Subcutaneous adipose tissue (tissue), 4 donors: ENCODE data around the gene IFFO2. TPM values are rescaled to one million over a fixed set of nuclear protein-coding genes. Genes with fewer than 3 reads are reported as not detected.

Source experiments
- total RNA-seq, 4 donors: library from RNA; depleted of rRNA; stranded (reverse); fragments of >200 nt; gene quantifications; one replicate each; pipeline ENCODE4 v1.1.0, GENCODE V29; 2016
- TF ChIP-seq, protein P1 (sequence below): fragments of 450-650 bp; IDR thresholded peaks from one replicate; pipeline ENCODE4 v1.5.1; 2016; ENCODE audit warnings: low read depth, mild to moderate bottlenecking, control low read depth, antibody characterized with exemption, moderate library complexity

IFFO2 gene
- total RNA-seq, 4 donors from 2014 or later: 2.0 to 12.8 (median 4.8) TPM

DNA sequence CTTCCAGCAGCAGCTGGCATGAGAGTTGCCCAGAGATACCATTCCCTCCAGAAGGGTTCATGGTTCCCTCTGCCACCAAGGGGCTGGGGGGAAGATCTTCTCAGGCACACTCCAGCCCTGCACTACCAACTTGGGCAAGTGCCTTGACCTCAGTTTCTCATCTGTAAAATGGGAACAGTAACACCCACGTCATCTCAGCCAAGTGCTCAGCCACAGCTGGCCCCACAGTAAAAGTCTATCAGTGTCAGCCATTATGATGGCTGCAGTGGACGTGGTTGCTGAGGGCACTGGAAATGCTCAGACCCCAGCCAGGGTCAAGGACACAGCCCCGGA is 80.7 kb downstream of the IFFO2 start:
- TF ChIP-seq, protein P1, sequence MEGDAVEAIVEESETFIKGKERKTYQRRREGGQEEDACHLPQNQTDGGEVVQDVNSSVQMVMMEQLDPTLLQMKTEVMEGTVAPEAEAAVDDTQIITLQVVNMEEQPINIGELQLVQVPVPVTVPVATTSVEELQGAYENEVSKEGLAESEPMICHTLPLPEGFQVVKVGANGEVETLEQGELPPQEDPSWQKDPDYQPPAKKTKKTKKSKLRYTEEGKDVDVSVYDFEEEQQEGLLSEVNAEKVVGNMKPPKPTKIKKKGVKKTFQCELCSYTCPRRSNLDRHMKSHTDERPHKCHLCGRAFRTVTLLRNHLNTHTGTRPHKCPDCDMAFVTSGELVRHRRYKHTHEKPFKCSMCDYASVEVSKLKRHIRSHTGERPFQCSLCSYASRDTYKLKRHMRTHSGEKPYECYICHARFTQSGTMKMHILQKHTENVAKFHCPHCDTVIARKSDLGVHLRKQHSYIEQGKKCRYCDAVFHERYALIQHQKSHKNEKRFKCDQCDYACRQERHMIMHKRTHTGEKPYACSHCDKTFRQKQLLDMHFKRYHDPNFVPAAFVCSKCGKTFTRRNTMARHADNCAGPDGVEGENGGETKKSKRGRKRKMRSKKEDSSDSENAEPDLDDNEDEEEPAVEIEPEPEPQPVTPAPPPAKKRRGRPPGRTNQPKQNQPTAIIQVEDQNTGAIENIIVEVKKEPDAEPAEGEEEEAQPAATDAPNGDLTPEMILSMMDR: no peak

DNA sequence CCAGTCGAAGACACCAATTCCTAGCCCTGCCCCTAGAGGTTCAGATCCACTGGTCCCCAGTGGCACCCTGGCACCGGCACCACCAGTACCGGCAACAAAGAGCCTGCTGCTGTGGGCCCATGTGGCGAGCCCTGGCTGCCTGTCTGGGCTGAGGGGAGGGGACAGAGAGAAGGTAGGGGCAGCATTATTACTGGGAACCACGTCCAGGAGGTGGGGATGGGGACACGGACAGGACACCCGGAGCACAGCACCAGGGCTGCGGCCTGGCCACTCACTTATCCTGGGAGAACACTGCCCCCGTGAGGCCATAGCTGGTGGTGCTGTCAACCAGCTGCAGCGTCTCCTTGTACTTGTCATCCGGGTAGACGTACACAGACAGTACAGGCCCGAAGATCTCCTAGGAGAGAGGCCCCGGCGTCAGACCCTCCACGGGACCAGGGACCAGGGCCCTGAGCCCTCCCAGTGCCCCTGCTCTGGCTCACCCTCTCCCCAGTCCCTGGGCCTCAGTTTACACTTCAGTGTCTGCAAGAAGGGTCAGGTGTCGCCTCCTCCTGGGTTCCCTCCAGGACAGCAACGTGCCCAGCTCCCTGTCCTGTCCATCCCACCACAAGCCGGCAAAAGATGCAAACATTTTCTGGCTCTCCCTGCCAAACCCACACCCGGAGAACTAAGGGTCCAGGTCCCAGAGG is 81.2 kb downstream of the IFFO2 start:
- TF ChIP-seq, protein P1: no peak

DNA sequence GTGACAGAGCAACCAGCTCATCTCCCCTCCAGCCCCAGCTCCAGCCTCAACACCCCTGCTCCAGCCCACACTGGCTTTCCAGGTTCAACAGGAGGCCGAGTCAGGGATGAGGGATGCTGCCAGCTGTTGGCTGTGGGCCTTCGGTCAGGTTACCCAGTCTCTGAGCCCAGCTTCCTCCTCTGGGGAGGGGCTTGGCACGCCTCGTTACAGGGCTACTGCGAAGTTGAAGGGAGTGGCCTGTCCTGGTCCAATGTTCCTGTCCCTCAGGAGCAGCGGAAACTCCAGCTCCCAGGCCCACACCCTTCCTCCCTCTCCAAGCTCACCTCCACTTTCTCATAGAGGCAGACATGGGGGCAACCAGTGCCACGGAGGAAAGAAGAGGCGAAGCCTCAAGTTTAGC is 81.9 kb downstream of the IFFO2 start:
- TF ChIP-seq, protein P1: no peak

DNA sequence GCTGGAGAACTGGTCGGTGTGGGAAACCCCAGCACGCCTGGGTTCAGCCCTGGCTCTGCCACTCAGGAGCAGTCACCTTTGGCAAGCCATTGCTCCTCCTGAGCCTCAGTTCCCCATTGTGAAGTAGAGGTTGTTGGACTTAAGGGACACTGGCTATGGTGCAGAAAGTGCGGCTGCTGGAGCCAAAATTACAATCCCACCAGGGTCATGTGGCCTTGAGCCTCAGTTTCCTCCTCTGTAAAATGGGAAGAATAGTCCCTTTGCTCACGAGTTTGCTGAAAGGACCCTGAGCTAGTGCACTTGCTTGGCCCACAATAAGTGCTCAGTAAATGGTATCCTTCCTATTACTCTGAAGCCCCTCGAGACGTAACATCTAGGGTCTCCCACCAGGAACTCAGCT is 82.4 kb downstream of the IFFO2 start:
- TF ChIP-seq, protein P1: no peak

DNA sequence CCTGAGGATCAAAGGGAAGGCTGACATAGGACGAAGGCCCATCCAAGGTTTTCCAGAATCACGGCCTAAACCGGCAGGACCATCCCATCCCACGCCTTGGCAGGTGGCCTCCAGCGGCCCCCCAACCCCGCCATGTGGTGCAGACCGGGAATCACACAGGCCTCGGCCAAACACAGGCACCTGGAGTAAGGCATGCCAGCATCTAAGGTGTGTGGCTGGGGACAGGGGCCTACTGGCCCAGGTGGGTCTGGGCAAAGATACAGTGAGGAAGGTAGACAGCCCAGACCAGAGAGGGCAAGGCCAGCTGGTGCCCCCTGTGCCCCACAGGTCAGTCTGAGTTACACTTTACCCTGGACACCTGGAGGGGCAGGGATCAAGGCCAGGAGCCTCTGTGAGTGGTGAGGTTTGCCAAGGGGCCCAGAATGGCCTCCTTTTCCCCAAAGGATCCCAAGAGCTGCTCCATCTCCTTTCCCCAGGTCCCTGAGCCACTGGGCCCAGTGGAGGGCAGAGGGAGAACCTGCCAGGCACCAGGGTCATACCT is 84.3 kb downstream of the IFFO2 start:
- TF ChIP-seq, protein P1: no peak

DNA sequence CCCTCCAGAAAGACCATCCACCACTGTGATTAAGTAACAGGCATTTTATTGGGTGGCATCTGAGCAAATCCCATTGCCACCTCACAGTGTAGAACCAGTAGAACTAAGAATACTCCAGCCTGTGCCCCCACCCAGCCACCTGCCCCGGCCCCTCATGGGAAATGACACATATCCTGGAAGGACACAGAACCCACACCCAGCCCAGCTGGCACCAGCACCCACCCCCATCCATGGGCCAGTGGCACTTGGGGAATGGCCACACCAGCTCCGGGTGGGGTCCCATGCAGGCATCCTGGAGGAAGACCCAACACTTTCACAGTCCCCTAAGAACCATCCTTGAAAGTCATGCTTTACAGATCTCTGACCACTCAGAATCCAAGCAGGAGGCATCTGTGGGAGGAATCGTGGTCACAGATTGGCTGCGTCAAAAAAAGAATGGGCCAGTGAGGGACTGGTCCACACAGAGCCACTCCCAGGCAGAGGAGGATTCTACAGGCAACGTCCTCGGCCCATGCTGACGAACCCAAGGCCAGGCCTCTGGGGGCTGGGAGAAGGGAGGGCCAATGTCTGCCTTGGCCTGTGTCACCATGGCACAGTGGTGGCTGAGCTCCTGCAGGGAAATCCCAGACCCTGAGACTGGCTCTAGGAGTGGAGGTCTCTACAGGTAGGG is 84.9 kb downstream of the IFFO2 start:
- TF ChIP-seq, protein P1: no peak

DNA sequence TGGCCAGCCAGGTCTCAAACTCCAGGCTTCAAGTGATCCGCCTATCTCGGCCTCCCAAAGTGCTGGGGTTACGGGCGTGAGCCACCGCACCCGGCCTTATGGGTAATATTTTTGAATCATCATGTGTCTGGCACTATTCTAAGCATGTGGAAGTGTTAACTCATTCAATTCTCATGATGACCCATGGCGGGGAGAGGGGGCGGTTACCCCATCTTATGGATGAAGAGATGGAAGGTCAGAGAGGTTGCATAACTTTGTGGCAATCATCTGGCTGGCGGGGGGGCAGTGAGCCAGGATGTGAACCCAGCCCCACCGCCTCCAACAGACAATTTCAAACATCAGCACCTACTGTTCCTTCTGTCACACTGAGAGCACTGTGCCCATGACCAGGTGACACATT is 85.5 kb downstream of the IFFO2 start:
- TF ChIP-seq, protein P1: no peak
